NCI-H146 (cell line): Measurements from ENCODE around the gene ATP5F1E.

Source experiments
- DNase-seq: peaks from one replicate; lab custom pipeline; 2025; lab: John Stamatoyannopoulos, UW

The ATP5F1E gene

GRCh38 chr20:59032023-59032712, at the start of gene ATP5F1E:
TSS of gene ATP5F1E (minus strand) at chr20:59032335. CDS start at chr20:59032251, 84 bp downstream.
- DNase-seq = peak; percentile 98

GRCh38 chr20:59081036-59081435, 48.9 kb upstream of the ATP5F1E start:
- no peak for DNase-seq

DNA sequence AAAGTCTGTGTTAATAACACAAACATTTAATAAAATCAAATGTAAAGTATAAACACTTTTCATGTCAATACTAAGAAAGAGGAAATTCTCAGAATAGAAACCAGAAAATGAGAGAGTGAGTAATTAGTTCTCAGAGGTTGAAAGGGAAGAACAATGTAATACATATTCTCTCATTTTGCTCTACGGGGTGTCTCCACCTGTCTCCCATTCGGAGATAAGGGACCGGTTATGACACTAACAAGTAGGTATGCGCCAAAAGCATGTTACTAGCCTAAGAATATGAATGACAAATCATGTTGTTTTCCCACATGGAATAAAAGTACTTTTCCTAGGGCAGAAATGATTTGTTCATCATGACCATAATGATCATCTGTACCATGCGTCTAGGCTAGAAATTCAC, 46.1 kb upstream of the ATP5F1E start:
- peak; percentile 84 for DNase-seq

- DNase-seq = no peak
These were observed 45.6 kb upstream of the ATP5F1E start for GRCh38 chr20:59077705-59078104.

DNA sequence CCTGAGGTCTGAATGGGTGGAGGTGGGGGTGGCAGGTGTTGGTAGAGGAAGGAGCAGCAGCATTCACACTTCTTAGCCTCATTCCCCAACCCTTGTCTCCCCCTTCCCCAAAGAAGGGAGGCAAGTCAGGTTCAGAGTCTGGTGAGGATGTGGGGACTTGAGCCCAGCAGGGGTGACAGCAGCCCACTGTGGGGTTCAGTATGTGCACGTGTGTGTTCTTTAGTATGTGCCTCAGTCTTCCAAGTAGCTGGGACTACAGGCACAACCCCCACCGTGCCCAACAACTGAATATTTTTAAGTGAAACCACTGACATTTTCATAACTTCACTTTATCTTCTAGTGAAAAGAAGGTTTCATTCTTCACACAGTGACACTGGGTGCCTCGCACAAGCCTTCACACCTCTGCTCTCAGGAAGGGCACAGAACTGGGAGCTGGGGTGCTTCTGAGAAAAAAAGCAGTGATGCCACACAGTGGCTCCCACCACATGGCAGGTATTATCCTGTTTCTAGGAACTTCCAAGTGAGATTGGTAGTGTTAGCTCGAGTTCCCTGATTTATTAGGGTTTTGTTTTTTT, 43.9 kb upstream of the ATP5F1E start:
- no peak for DNase-seq

DNA sequence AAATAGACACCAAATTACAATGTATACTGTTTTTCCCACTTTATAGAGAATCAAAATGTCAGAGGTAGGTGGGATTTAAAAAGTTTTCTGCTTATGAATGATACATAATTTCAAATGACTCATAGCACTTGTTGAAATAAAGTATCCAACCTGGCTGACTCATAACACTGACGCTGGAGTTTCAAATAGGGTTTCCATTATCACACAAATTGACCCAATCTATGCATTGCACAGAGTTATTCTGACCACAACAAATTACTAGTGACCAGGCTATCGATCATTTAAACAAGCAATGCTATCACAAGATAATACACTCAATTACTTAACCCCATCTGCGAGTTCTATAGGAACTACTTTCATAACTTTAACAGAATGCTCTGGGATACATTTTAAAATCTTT, 42.3 kb upstream of the ATP5F1E start:
- DNase-seq = no peak

GRCh38 chr20:59073582-59073981, 41.4 kb upstream of the ATP5F1E start:
- DNase-seq = no peak

DNA sequence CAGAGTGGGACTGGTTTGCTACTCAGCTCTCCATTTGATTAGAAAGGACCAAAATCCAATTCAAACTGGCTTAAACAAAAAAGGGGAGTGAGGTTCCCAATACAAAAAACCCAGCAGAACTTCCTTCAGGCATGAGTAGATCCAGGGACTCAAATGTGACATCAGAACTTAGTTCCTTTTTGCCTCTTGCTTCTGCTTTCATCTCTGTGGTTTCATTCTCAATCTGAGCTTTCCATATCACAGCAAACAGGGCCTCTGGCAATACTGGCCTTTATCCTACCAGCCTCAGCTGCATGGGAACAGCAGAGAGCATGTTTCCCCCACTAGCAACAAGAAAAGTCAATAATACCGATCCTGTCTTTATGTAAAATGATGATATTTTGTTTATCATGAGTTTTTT, 39.1 kb upstream of the ATP5F1E start:
- no peak for DNase-seq

DNA sequence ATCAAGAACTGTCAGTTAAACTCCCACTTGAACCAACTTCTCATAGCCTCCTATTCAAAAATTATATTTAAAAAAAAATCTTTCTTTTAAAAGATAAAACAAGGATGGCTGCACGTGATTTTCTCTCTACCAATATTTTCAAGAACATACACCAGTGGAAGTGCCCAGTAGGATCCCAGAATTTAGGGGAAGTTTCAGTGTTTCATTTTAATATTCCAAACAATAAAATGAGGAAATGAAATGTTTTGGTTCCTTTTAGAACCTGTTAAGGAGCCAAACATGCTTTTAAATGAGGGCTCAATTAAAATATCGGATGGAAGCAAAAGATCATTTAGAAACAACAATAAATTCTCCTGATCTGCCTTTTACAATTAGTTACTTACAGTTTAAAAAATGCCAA, 36.9 kb upstream of the ATP5F1E start:
- DNase-seq = no peak

- DNase-seq = no peak
These were observed 36.4 kb upstream of the ATP5F1E start for GRCh38 chr20:59068534-59068933.

DNA sequence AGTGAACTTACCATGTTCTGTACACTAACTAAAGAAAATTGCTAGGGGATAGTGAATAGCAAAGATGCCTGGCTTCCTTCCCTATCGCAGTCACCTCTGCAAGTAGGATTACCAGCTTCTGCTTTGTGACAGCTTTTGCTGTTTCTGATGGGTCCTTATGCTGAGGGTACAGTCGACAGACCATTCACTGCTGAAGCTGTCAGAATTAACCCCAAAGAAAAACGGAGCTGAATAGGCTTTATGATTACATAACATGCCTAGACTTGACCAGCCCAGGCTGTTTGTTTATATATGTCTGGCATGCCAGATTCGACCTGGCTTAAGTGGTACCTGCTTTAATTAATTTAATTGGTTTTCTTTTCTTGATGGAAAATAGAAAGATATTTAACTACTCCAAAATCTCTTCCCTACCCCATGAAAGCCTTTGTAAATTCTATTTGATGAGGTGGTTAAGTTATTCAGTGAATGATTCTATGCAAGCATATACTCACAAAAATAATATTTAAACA, 32.1 kb upstream of the ATP5F1E start:
- peak; percentile 89 for DNase-seq

- peak; percentile 76 for DNase-seq
These were observed 31.5 kb upstream of the ATP5F1E start for GRCh38 chr20:59063358-59064213.

DNA sequence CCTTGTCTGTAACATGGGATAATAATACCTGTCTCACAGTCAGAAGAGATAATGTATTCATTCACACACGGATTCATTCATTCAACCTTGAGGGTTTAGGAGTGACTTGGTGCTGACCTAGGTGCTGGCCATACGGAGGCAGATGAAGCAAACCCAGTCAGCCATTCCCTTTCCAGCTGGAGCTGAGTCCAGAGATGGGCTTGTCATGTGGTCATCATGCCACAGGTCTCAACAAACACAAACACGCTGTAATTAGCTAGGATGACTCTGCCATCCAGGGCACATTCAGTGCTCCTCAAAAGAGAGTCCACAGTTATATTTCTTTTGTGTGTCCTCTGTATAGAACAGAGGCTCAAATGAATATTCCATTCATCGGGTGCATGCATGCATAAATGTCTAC, 29.9 kb upstream of the ATP5F1E start:
- peak; percentile 85 for DNase-seq

DNA sequence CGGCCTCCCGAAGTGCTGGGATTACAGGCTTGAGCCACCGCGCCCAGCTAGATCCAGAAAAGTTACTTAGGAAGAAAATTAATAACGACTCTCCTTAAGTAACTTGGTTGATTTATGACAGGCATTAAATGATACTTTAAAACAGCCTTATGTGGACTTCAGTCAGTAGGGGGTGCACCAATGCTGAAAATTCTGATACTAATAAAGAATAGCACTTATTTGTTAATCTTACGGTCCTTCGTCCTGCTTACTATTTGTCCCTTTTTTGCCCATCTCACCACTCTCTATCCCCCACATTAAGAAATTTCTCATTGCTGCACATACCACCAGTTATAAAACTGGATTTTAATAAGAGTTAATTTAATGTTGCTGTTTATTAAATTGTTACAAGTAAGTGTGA, 23.2 kb upstream of the ATP5F1E start:
- peak; percentile 8 for DNase-seq

- DNase-seq = peak; percentile 3
These were observed 19.6 kb upstream of the ATP5F1E start for GRCh38 chr20:59051666-59052185.

DNA sequence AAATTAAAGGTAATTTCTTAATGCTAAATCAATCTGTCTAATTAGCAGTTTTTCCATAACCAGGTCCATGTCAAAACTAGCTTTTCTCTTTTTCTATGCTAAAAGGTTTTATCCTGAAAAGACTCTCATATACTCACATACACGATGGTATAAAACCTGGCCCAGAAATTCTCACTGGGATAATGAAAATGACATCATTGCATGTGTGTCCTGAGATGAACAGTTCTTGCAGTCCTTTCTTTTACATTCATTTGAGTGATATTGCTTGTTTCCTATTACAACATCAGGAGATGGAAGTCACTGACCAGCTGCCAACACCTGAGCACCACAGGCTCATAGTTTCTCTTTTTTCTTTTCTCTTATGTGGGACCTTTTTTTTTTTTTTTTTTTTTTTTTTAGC, 18.3 kb upstream of the ATP5F1E start:
- DNase-seq = no peak

GRCh38 chr20:59048681-59049030, 16.5 kb upstream of the ATP5F1E start:
- no peak for DNase-seq

GRCh38 chr20:59047938-59048680, 16.0 kb upstream of the ATP5F1E start:
- no peak for DNase-seq

GRCh38 chr20:59046862-59047261, 14.7 kb upstream of the ATP5F1E start:
- DNase-seq = no peak

- DNase-seq = no peak
These were observed 12.7 kb upstream of the ATP5F1E start for GRCh38 chr20:59044796-59045195.

DNA sequence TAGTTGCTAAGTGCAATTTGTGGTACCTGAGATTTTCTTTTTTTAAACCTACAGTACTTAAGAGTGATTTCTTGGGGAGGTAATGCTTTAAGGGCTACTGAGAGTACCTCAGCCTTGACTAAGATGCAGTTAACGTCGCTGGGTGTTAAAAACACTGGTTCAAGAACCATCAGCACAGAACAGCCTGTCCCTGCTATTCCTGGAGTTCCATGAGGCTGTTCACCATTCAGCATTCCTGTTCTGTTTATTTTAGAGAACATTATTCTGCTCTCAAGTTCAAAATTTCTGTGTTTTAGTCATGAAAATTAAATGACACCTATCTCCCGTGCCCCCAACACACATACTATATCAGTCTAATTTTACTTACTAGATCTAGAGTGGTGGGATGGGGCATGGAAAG, 12.2 kb upstream of the ATP5F1E start:
- no peak for DNase-seq

DNA sequence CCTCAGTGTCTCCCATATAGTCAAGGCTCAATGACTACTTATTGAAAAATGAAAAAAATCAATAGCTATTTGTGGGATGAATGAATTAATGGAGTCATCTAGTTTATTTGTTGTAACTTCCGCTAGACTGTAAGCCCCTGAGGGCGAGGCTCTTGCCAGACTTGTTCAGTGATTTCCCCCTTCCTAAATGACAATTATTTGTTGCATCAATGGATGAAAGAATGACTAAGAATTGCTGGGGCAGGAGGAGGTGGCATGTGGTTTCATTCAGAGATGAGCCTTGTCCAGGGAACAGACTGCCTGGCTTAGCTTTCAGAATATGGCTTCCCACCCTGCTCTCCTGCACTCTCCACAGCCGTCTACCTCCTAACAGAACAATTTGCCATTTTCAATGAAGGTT, 11.6 kb upstream of the ATP5F1E start:
- DNase-seq = peak; percentile 38
